B cell (primary cell): ENCODE data around the gene CLECL1. TPM values are rescaled to one million over a fixed set of nuclear protein-coding genes. Genes with fewer than 3 reads are reported as not detected.
"Not testable (repeated sequence)": the region's sequence is repeated elsewhere in the genome, so short reads cannot be mapped to it uniquely, and the experiment has no call there.

Source experiments
- ATAC-seq: fragments of 200-7000 bp; cut with Tn5 transposase; one replicate; pipeline ENCODE4 v1.10.0; 2021; ENCODE audit warnings: low read depth, mild to moderate bottlenecking, moderate number of reproducible peaks, moderate library complexity
- CTCF ChIA-PET: fragments of 350-600 bp; sonication (Branson Sonifier 250); formaldehyde crosslinking; loops from one replicate; lab custom pipeline; 2021; ENCODE audit warnings: antibody characterized with exemption, inconsistent platforms; lab: Charles Lee
- POLR2A ChIA-PET: fragments of 350-600 bp; sonication (Branson Sonifier 250); formaldehyde crosslinking; loops from one replicate; lab custom pipeline; 2021; ENCODE audit warnings: antibody characterized with exemption; lab: Charles Lee
- DNase-seq: peaks from one replicate; pipeline ENCODE4 v3.0.0; 2013
- H2AFZ ChIP-seq: 2 replicates; pipeline ENCODE4 v1.6.1; 2012; ENCODE audit warnings: mild to moderate bottlenecking, low read depth, low read length; ENCODE audit not compliant: insufficient read depth, poor library complexity, severe bottlenecking
- H3K27ac ChIP-seq, 2 donors: 1 replicate in 1 of 2; 2 replicates in 1 of 2; pipeline ENCODE4 v1.5.1; 2012 to 2013; ENCODE audit warnings: low read length in 2 of 2, mild to moderate bottlenecking in 2 of 2, moderate library complexity in 1 of 2
- H3K27me3 ChIP-seq, 4 experiments: fragments of 200-600 bp in 1 of 4; sonication (generic) in 1 of 4; replicated peaks in 1 of 4; 1 replicate in 2 of 4; 2 replicates in 2 of 4; pipeline versions ENCODE4 v1.6.1 to v1.7.0; 2013 to 2016; ENCODE audit warnings: low read length in 3 of 4, mild to moderate bottlenecking in 2 of 4, mixed read lengths in 1 of 4, moderate library complexity in 1 of 4; ENCODE audit not compliant: insufficient read depth in 4 of 4, control insufficient read depth in 3 of 4; ENCODE audit errors: control extremely low read depth in 1 of 4
- H3K36me3 ChIP-seq, 2 experiments: replicated peaks in 1 of 2; 1 replicate in 1 of 2; 2 replicates in 1 of 2; pipeline versions ENCODE4 v1.6.1 to v1.7.1; 2013; ENCODE audit warnings: low read length in 1 of 2; ENCODE audit not compliant: insufficient read depth in 2 of 2, control insufficient read depth in 1 of 2; ENCODE audit errors: control extremely low read depth in 1 of 2, extremely low read depth in 1 of 2
- H3K4me1 ChIP-seq, 2 donors: fragments of 200-600 bp in 1 of 2; sonication (generic) in 1 of 2; 1 replicate in 1 of 2; 2 replicates in 1 of 2; pipeline versions ENCODE4 v1.5.1 to v1.6.1; 2013 to 2017; ENCODE audit warnings: low read length in 2 of 2; ENCODE audit not compliant: control insufficient read depth in 2 of 2, insufficient read depth in 2 of 2
- H3K4me2 ChIP-seq: replicated peaks from 2 replicates; pipeline ENCODE3; 2012; ENCODE audit warnings: mild to moderate bottlenecking, low read depth, low read length; ENCODE audit not compliant: poor library complexity, severe bottlenecking
- H3K4me3 ChIP-seq, 5 experiments: fragments of 200-600 bp in 1 of 5; sonication (generic) in 1 of 5; 1 replicate in 3 of 5; 2 replicates in 2 of 5; pipeline versions ENCODE4 v1.5.1 to v1.7.0; 2011 to 2016; ENCODE audit warnings: low read length in 4 of 5, mild to moderate bottlenecking in 4 of 5, low read depth in 2 of 5, control low read depth in 1 of 5, moderate library complexity in 1 of 5; ENCODE audit not compliant: insufficient read depth in 1 of 5; ENCODE audit errors: control extremely low read depth in 1 of 5, extremely low read depth in 1 of 5
- H3K79me2 ChIP-seq: fragments of 200-600 bp; sonication (generic); one replicate; pipeline ENCODE4 v1.6.0; 2016; ENCODE audit warnings: low read length; ENCODE audit not compliant: control insufficient read depth, insufficient read depth
- H3K9ac ChIP-seq: fragments of 200-600 bp; sonication (generic); 2 replicates; pipeline ENCODE4 v1.6.1; 2017; ENCODE audit warnings: mild to moderate bottlenecking, low read length, moderate library complexity
- H3K9me3 ChIP-seq, 3 donors: one replicate each; pipeline versions ENCODE4 v1.6.1 to v1.7.1; 2013; ENCODE audit warnings: low read length in 2 of 3; ENCODE audit not compliant: control insufficient read depth in 2 of 3, insufficient read depth in 1 of 3; ENCODE audit errors: control extremely low read depth in 1 of 3
- H4K20me1 ChIP-seq: 2 replicates; pipeline ENCODE4 v1.6.0; 2012; ENCODE audit warnings: mild to moderate bottlenecking, low read length; ENCODE audit not compliant: insufficient read depth, control insufficient read depth, poor library complexity, severe bottlenecking
- H3K27ac Mint-ChIP-seq: one replicate; pipeline ENCODE4 v1.8.0; 2021; ENCODE audit warnings: mixed read lengths
- H3K27me3 Mint-ChIP-seq: one replicate; pipeline ENCODE4 v1.8.0; 2021; ENCODE audit warnings: mixed read lengths
- H3K4me1 Mint-ChIP-seq: one replicate; pipeline ENCODE4 v1.8.0; 2021; ENCODE audit warnings: mixed read lengths
- H3K4me3 Mint-ChIP-seq: one replicate; pipeline ENCODE4 v1.8.0; 2021; ENCODE audit warnings: mixed read lengths
- H3K9me3 Mint-ChIP-seq: one replicate; pipeline ENCODE4 v1.8.0; 2022; ENCODE audit warnings: mixed read lengths; ENCODE audit not compliant: insufficient read depth
- CTCF ChIP-seq: fragments of 200-600 bp; IDR thresholded peaks from one replicate; pipeline ENCODE4 v1.8.0; 2022; ENCODE audit warnings: antibody characterized with exemption, mild to moderate bottlenecking
- EZH2 ChIP-seq: IDR thresholded peaks from 2 replicates; pipeline ENCODE4 v1.6.1; 2012; ENCODE audit warnings: borderline replicate concordance, low read depth, mild to moderate bottlenecking, moderate library complexity, low read length; ENCODE audit not compliant: insufficient read depth, poor library complexity, severe bottlenecking
- WGBS: methylation state at CpG from one replicate; pipeline ENCODE4 v1.1.5; 2013; ENCODE audit warnings: missing lambda C conversion rate; ENCODE audit not compliant: insufficient coverage; 5-methylcytosine and 5-hydroxymethylcytosine counted together
- intact Hi-C: fragments of 100-400 bp; cut with micrococcal nuclease; formaldehyde crosslinking; loops from one replicate; pipeline ENCODE4 v1.10.0; 2022
- polyA plus RNA-seq: library from polyadenylated mRNA; depleted of rRNA; stranded (reverse); fragments of >200 nt; gene quantifications from 2 replicates; pipeline ENCODE4 v1.2.3, GENCODE V29; 2012
- total RNA-seq, 2 donors: library from RNA; stranded (reverse); fragments of 120-200 nt in 1 of 2; gene quantifications; 1 replicate in 1 of 2; 2 replicates in 1 of 2; pipeline versions ENCODE4 v1.2.3 to v1.2.4, GENCODE V29; 2013 to 2022

Gene CLECL1
- total and polyA plus RNA-seq, 2 donors (not counting 1 experiment from before 2014, with no cell fraction given), result 30.7 to 51.4 TPM

- H3K79me2 ChIP-seq, result peaks cover 74% of the 10 kb centered on the region
- POLR2A ChIA-PET, result no interaction called here
- no peak overlapping the region for H2AFZ ChIP-seq
- CTCF ChIA-PET, result interaction anchor here (1.0 to 4.5 kb wide), 12 partner anchors 10 to 63 kb away, joined by 3 to 20 read pairs (median 5); no protein-coding TSS in a partner anchor
- H3K9ac ChIP-seq, result no peak overlapping the region
- no CpG with 5 or more reads among the region's 1 CpG for WGBS
- H3K4me1 ChIP-seq, result peaks cover 33 to 44% of the 10 kb centered on the region in 2 donors
- H3K4me3 ChIP-seq, result no peak overlapping the region
- peaks cover 2% of the 10 kb centered on the region for H3K9me3 Mint-ChIP-seq
- peaks cover 30 to 88% of the 10 kb centered on the region in 2 experiments for H3K36me3 ChIP-seq
- H3K27me3 Mint-ChIP-seq, result no peaks in the 10 kb centered on the region
- intact Hi-C loops, result loop anchor here (5.0 kb wide), 1 partner anchor 40 kb away; no protein-coding TSS in a partner anchor
- no peak for TF ChIP-seq EZH2
- TF ChIP-seq CTCF, result no peak
- H4K20me1 ChIP-seq, result no peaks in the 10 kb centered on the region
- no peak overlapping the region for H3K4me2 ChIP-seq
- H3K27ac ChIP-seq, result peak overlapping the region in 1 of 2 donors; percentile 67
- no peak for ATAC-seq
- no peak for DNase-seq
- H3K27me3 ChIP-seq, result no peaks in the 10 kb centered on the region
- peaks cover 3 to 7% (median 5%) of the 10 kb centered on the region in 3 donors for H3K9me3 ChIP-seq
- no peak overlapping the region for H3K4me3 Mint-ChIP-seq
- H3K27ac Mint-ChIP-seq, result no peak overlapping the region
- H3K4me1 Mint-ChIP-seq, result peaks cover 52% of the 10 kb centered on the region
Observed at GRCh38 chr12:9687228-9687627, 45.7 kb downstream of the CLECL1 start.

GRCh38 chr12:9685915-9686314 is 47.0 kb downstream of the CLECL1 start:
- Histone ChIP-seq H3K9ac (no peak overlapping the region), H3K9me3 (peaks cover 3 to 11% (median 5%) of the 10 kb centered on the region in 3 donors), H3K4me2 (peak overlapping the region; percentile 55), H3K27me3 (no peaks in the 10 kb centered on the region), H2AFZ (no peak overlapping the region), H3K27ac (peak overlapping the region; percentile 42 to 65), H3K4me1 (peaks cover 33 to 44% of the 10 kb centered on the region in 2 donors), H3K79me2 (peaks cover 87% of the 10 kb centered on the region), H4K20me1 (no peaks in the 10 kb centered on the region), H3K36me3 (peaks cover 34 to 88% of the 10 kb centered on the region in 2 experiments), H3K4me3 (no peak overlapping the region)
- no peak for TF ChIP-seq EZH2
- no peak for TF ChIP-seq CTCF
- Mint-ChIP-seq H3K9me3 (peaks cover 2% of the 10 kb centered on the region), H3K4me1 (peaks cover 55% of the 10 kb centered on the region), H3K27me3 (no peaks in the 10 kb centered on the region), H3K27ac (peak overlapping the region; percentile 69), H3K4me3 (peak overlapping the region; percentile 45)
- no peak for ATAC-seq
- WGBS, result 70% methylated on average over 2 of the region's 4 CpGs
- ChIA-PET CTCF (interaction anchor here (1.8 to 2.0 kb wide), 2 partner anchors 22 to 52 kb away, joined by 5 to 10 read pairs; no protein-coding TSS in a partner anchor), POLR2A (interaction anchor here (1.4 kb wide), 1 partner anchor 12 kb away, joined by 4 read pairs; no protein-coding TSS in a partner anchor)
- intact Hi-C loops, result loop anchor here (2.0 to 5.0 kb wide), 2 partner anchors 17 to 39 kb away; partner anchors contain the start of gene CLEC2D
- DNase-seq, result no peak

- not testable (repeated sequence) for H3K27me3 ChIP-seq, H4K20me1 ChIP-seq, H2AFZ ChIP-seq, H3K9me3 Mint-ChIP-seq, H3K27me3 Mint-ChIP-seq
- ATAC-seq, result peak; percentile 47
- Histone ChIP-seq H3K4me3 (peak overlapping the region in 1 of 5 experiments; percentile 22), H3K9me3 (peaks cover 3 to 16% (median 6%) of the 10 kb centered on the region in 3 donors), H3K27ac (peak overlapping the region; percentile 42 to 65), H3K36me3 (peaks cover 35 to 91% of the 10 kb centered on the region in 2 experiments), H3K9ac (peak overlapping the region; percentile 26), H3K4me1 (peaks cover 33 to 44% of the 10 kb centered on the region in 2 donors), H3K4me2 (peak overlapping the region; percentile 55), H3K79me2 (peaks cover 92% of the 10 kb centered on the region)
- intact Hi-C loops, result loop anchor here (2.0 to 5.0 kb wide), 2 partner anchors 17 to 38 kb away; partner anchors contain the start of gene CLEC2D
- Mint-ChIP-seq H3K4me3 (peak overlapping the region; percentile 45), H3K4me1 (peaks cover 57% of the 10 kb centered on the region), H3K27ac (peak overlapping the region; percentile 69)
- ChIA-PET POLR2A (interaction anchor here (1.4 kb wide), 1 partner anchor 11 kb away, joined by 4 read pairs; no protein-coding TSS in a partner anchor), CTCF (interaction anchor here (0.9 to 1.8 kb wide), 4 partner anchors 10 to 65 kb away, joined by 3 to 5 read pairs (median 3); no protein-coding TSS in a partner anchor)
- peak; percentile 28 for DNase-seq
- 79% methylated on average over 3 of the region's 5 CpGs for WGBS
Observed at GRCh38 chr12:9685366-9685765, 47.5 kb downstream of the CLECL1 start.
